ENCODE data around the gene PLEKHG4B. TPM values are rescaled to one million over a fixed set of nuclear protein-coding genes. Genes with fewer than 3 reads are reported as not detected.
A peak's percentile ranks its signal among the peaks of the same experiment; 100 is the strongest.
"Not testable (repeated sequence)": the region's sequence is repeated elsewhere in the genome, so short reads cannot be mapped to it uniquely, and the experiment has no call there.

PLEKHG4B gene
- polyA plus RNA-seq, 1 donor from 2014 or later, result not detected

DNA sequence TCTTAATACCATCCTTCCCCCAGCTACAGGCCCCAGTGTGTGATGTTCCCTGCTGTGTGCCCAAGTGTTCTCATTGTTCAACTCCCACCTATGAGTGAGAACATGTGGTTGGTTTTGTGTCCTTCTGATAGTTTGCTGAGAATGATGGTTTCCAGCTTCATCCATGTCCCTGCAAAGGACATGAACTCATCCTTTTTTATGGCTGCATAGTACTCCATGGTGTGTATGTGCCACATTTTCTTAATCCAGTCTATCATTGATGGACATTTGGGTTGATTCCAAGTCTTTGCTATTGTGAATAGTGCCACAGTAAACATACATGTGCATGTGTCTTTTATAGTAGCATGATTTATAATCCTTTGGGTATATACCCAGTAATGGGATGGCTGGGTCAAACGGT, 31.7 kb upstream of the PLEKHG4B start:
- not testable (repeated sequence) for H3K36me3 Mint-ChIP-seq, H3K4me1 Mint-ChIP-seq, H3K4me3 Mint-ChIP-seq, H3K27ac Mint-ChIP-seq
- peaks cover 0 to 14% (median 4%) of the 10 kb centered on the region in 3 donors for H3K9me3 Mint-ChIP-seq
- H3K27me3 Mint-ChIP-seq, result peaks cover 12% of the 10 kb centered on the region

DNA sequence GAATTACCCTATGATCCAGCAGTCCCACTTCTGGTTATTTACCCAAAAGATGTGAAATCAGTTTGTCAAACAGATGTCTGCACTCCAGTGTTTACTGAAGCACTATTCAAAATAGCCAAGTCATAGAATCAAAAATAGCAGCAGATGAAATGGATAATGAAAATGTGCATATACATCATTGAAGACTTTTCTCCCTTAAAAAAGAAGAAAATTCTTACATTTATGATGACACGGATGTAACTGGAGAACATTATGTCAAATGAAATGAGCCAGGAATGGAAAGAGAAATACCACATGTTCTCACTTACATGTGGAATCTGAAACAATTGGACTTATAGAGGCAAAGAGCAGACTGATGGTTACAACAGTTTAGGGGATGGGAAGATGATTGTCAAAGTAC, 21.5 kb upstream of the PLEKHG4B start:
- Mint-ChIP-seq H3K27me3 (peaks cover 12% of the 10 kb centered on the region), H3K4me1 (no peaks in the 10 kb centered on the region), H3K36me3 (no peaks in the 10 kb centered on the region), H3K4me3 (no peak overlapping the region), H3K9me3 (peaks cover 0 to 5% (median 4%) of the 10 kb centered on the region in 3 donors), H3K27ac (no peak overlapping the region)

DNA sequence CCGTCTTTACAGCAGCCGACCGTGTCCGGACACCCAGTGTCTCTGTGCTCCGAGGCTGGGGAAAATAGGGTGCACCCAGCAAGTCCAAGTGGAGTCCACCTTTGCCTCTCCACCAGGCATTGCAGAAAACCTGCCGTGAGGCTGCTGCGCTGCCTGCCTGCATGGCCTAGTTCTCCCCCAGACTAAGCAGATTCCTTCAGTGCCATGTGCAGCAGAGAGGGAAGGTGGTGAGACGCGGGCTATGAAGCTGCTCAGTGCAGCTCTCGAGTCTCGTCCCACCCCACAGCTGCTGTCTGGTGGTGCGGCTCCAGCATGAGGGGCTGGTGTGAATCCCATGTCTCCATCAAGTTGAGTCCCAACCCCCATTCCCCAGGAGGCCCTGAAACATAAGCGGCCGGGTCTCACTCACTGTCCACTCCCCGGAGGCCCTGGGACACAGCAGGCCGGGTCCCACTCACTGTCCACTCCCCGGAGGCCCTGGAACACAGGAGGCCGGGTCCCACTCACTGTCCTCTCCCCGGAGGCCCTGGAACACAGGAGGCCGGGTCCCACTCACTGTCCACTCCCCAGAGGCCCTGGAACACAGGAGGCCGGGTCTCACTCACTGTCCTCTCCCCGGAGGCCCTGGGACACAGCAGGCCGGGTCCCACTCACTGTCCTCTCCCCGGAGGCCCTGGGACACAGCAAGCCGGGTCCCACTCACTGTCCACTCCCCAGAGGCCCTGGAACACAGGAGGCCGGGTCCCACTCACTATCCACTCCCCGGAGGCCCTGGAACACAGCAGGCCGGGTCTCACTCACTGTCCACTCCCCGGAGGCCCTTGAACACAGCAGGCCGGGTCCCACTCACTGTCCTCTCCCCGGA, 19.4 kb upstream of the PLEKHG4B start:
- H3K4me1 Mint-ChIP-seq, H3K27ac Mint-ChIP-seq, H3K36me3 Mint-ChIP-seq, H3K9me3 Mint-ChIP-seq, H3K27me3 Mint-ChIP-seq, H3K4me3 Mint-ChIP-seq: not testable (repeated sequence)

DNA sequence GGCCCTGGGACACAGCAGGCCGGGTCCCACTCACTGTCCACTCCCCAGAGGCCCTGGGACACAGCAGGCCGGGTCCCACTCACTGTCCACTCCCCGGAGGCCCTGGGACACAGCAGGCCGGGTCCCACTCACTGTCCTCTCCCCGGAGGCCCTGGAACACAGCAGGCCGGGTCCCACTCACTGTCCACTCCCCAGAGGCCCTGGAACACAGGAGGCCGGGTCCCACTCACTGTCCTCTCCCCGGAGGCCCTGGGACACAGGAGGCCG, 18.9 kb upstream of the PLEKHG4B start:
- not testable (repeated sequence) for H3K4me1 Mint-ChIP-seq, H3K27me3 Mint-ChIP-seq, H3K4me3 Mint-ChIP-seq, H3K27ac Mint-ChIP-seq, H3K9me3 Mint-ChIP-seq, H3K36me3 Mint-ChIP-seq

GRCh38 chr5:73768-74502, 18.0 kb upstream of the PLEKHG4B start:
- no peaks in the 10 kb centered on the region for H3K36me3 Mint-ChIP-seq
- no peak overlapping the region for H3K4me3 Mint-ChIP-seq
- no peak overlapping the region for H3K27ac Mint-ChIP-seq
- no peaks in the 10 kb centered on the region for H3K4me1 Mint-ChIP-seq
- peaks cover 0 to 1% (median 0%) of the 10 kb centered on the region in 3 donors for H3K9me3 Mint-ChIP-seq
- peaks cover 9% of the 10 kb centered on the region for H3K27me3 Mint-ChIP-seq

GRCh38 chr5:74503-75109, 17.4 kb upstream of the PLEKHG4B start:
- H3K9me3 Mint-ChIP-seq, result no peaks in the 10 kb centered on the region
- H3K27me3 Mint-ChIP-seq, result peaks cover 9% of the 10 kb centered on the region
- H3K4me1 Mint-ChIP-seq, result no peaks in the 10 kb centered on the region
- no peak overlapping the region for H3K27ac Mint-ChIP-seq
- no peaks in the 10 kb centered on the region for H3K36me3 Mint-ChIP-seq
- H3K4me3 Mint-ChIP-seq, result no peak overlapping the region

DNA sequence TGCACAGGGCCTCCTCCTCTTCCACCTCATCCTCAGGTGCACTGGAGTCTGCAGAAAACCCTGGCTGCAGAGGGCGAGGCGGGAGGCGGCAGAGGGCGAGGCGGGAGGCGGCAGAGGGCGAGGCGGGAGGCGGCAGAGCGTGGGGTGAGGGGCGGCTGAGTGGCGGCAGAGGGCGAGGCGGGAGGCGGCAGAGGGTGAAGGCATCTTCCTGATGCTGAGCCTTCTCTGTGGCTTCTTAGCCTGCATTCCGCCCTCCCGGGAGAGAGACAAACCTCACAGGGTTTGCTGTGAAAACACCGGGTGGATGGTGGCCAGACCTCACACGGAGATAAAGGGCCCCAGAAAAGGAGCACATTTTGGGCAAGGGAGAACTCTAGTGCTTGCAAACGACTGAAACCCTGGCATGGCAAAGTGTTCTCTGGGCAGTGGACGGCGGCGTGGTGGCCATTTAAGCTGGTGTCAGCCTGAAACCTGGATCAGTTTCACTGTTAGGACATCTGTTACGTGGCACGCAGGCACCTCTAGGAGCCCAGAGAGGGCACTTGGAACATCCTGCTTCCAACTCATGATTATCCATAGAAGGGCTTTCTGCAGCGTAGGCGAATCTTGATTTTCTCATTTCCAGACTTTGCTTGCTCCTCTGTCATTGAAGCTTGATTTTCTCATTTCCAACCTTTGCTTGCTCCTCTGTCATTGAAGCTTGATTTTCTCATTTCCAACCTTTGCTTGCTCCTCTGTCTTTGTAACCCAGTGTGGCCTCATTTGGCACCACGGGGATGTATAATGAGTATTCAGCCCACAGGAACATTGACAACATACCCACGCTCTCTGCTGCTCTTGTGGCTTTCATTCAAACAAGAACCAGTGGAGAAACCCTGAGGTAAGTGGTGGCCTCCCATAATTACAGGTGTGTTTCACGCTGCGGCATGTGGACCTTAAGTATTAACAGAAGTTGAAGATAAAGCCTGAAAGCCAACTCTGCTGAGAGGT, 16.3 kb upstream of the PLEKHG4B start:
- Mint-ChIP-seq H3K9me3 (no peaks in the 10 kb centered on the region), H3K4me3 (peak overlapping the region in 1 of 4 donors; percentile 57), H3K36me3 (no peaks in the 10 kb centered on the region), H3K27ac (no peak overlapping the region), H3K4me1 (no peaks in the 10 kb centered on the region), H3K27me3 (peaks cover 11% of the 10 kb centered on the region)

DNA sequence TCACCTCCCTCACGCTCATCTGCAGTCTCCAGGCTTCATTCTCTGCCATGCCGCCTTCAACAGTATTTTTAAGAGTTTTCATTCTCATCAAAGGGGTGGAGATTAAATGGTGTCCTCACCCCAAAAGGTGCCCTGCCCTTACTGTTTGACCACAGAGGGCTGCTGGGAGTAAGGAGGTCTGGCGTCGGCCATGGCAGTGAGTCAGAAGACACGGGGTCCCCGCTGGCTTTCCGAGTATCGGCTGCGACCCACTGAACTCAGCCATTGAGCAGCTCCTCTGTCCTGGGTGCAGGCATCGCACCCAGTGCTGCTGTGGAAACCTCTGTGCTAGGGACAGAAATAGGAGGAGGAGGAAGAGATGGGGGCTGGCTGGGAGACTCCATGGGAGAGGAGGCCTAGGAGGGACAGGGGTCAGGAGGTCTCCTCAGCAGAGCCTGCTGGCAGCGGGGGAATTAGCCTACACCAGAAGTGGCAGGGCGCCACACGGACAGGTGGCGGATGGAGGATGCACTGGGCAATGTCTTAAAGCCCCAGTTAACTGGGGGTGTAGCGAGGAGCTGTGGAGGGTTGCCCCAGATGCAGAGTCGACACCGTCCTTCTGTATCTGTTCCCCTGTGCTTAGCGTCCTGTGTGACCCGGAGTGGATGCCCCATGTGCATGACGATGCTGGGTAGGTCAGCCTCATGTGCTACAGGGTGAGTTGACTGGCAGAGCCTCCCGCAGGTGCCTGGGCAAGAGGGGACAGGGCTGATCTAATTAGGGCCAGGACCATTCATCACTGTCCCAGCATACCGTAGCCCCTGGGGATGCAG, 15.4 kb upstream of the PLEKHG4B start:
- Mint-ChIP-seq H3K4me1 (no peaks in the 10 kb centered on the region), H3K27me3 (peaks cover 11% of the 10 kb centered on the region), H3K27ac (peak overlapping the region in 1 of 3 donors; percentile 11), H3K36me3 (no peaks in the 10 kb centered on the region), H3K9me3 (no peaks in the 10 kb centered on the region), H3K4me3 (peak overlapping the region in 1 of 4 donors; percentile 57)

- Mint-ChIP-seq H3K27me3 (peaks cover 11% of the 10 kb centered on the region), H3K27ac (peak overlapping the region in 1 of 3 donors; percentile 11), H3K4me1 (no peaks in the 10 kb centered on the region), H3K4me3 (no peak overlapping the region), H3K36me3 (no peaks in the 10 kb centered on the region), H3K9me3 (no peaks in the 10 kb centered on the region)
Observed at GRCh38 chr5:77170-77501, 14.8 kb upstream of the PLEKHG4B start.

DNA sequence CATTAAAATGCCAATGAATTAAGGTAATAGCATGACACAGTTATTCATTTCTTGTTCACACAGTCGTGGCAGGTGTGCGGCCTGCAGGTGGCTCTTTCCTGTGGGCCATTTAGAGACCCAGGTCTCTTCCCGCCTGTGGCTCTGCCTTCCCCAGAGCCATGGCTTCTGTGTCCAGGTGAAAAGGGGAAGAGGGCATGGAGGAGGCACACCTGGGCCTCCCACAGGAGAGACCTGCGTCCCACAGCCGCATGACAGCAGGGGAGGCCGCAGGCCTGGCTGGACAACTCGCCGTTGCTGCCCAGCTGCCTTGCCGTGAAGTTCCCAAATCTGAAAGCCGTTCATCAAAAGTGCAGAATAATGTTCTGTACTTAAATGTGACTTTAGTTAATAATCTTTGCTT, 14.4 kb upstream of the PLEKHG4B start:
- Mint-ChIP-seq H3K36me3 (no peaks in the 10 kb centered on the region), H3K27me3 (peaks cover 11% of the 10 kb centered on the region), H3K4me3 (no peak overlapping the region), H3K9me3 (no peaks in the 10 kb centered on the region), H3K27ac (peak overlapping the region in 2 of 3 donors; percentile 1 to 78), H3K4me1 (no peaks in the 10 kb centered on the region)

GRCh38 chr5:77957-78804, 13.8 kb upstream of the PLEKHG4B start:
- Mint-ChIP-seq H3K4me1 (no peaks in the 10 kb centered on the region), H3K4me3 (peak overlapping the region in 1 of 4 donors; percentile 41), H3K36me3 (no peaks in the 10 kb centered on the region), H3K27ac (peak overlapping the region in 2 of 3 donors; percentile 1 to 78), H3K27me3 (peaks cover 11% of the 10 kb centered on the region), H3K9me3 (no peaks in the 10 kb centered on the region)

- H3K4me1 Mint-ChIP-seq, result no peaks in the 10 kb centered on the region
- H3K36me3 Mint-ChIP-seq, result no peaks in the 10 kb centered on the region
- H3K9me3 Mint-ChIP-seq, result no peaks in the 10 kb centered on the region
- peaks cover 11% of the 10 kb centered on the region for H3K27me3 Mint-ChIP-seq
- H3K27ac Mint-ChIP-seq, result no peak overlapping the region
- H3K4me3 Mint-ChIP-seq, result peak overlapping the region in 1 of 4 donors; percentile 41
Observed at GRCh38 chr5:78805-79149, 13.2 kb upstream of the PLEKHG4B start.

DNA sequence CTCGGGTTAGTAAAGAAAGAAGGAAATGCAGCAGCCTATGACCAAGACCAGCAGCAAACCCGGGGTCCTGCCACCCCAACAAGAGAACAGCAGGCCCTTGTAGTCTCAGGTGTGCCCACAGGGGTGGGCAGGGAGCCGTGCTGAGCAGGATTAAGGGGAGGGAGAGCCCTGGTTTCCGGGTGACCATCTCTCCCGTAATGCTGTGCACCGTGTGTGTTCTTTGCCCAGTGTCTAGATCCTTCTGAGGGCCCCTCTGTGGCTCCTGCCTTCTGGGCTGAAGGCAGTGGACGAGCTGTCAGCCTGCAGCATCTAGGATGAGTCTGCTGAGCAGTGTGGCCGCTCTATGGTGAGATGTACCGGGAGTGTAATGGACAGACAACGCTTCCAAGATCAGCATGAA, 12.7 kb upstream of the PLEKHG4B start:
- no peak overlapping the region for H3K27ac Mint-ChIP-seq
- H3K27me3 Mint-ChIP-seq, result peaks cover 8% of the 10 kb centered on the region
- no peak overlapping the region for H3K4me3 Mint-ChIP-seq
- H3K9me3 Mint-ChIP-seq, result no peaks in the 10 kb centered on the region
- no peaks in the 10 kb centered on the region for H3K4me1 Mint-ChIP-seq
- no peaks in the 10 kb centered on the region for H3K36me3 Mint-ChIP-seq

Measured in IgD-negative memory B cell (primary cell).